PFSK-1 (cell line): ENCODE measurements around the gene NOL4L.

ENCODE experiments used
- FOXP2 ChIP-seq: optimal IDR thresholded peaks from 2 replicates; pipeline ENCODE3; 2011; ENCODE audit warnings: borderline replicate concordance, control low read depth, inconsistent platforms; ENCODE audit not compliant: insufficient read depth; ENCODE audit errors: extremely low read length, extremely low read depth
- POLR2AphosphoS5 ChIP-seq: IDR thresholded peaks from 2 replicates; pipeline ENCODE4 v1.6.1; 2012; ENCODE audit warnings: low read depth, mild to moderate bottlenecking, control low read depth, low read length, moderate library complexity
- SIN3A ChIP-seq: IDR thresholded peaks from 2 replicates; pipeline ENCODE4 v1.6.1; 2012; ENCODE audit warnings: mild to moderate bottlenecking, low read length, moderate library complexity, borderline replicate concordance; ENCODE audit not compliant: insufficient read depth
- TAF1 ChIP-seq: IDR thresholded peaks from 2 replicates; pipeline ENCODE4 v1.6.1; 2012; ENCODE audit warnings: low read length, control low read depth, borderline replicate concordance; ENCODE audit not compliant: insufficient read depth
- TF ChIP-seq, protein P1 (sequence below), 2 experiments: IDR thresholded peaks; 2 replicates each; pipeline versions ENCODE4 v1.6.1 to v1.8.0; 2011 to 2012; ENCODE audit warnings: low read depth in 2 of 2, low read length in 2 of 2, control low read depth in 1 of 2, inconsistent platforms in 1 of 2, mild to moderate bottlenecking in 1 of 2, moderate library complexity in 1 of 2; ENCODE audit not compliant: insufficient read depth in 1 of 2

The NOL4L gene

DNA sequence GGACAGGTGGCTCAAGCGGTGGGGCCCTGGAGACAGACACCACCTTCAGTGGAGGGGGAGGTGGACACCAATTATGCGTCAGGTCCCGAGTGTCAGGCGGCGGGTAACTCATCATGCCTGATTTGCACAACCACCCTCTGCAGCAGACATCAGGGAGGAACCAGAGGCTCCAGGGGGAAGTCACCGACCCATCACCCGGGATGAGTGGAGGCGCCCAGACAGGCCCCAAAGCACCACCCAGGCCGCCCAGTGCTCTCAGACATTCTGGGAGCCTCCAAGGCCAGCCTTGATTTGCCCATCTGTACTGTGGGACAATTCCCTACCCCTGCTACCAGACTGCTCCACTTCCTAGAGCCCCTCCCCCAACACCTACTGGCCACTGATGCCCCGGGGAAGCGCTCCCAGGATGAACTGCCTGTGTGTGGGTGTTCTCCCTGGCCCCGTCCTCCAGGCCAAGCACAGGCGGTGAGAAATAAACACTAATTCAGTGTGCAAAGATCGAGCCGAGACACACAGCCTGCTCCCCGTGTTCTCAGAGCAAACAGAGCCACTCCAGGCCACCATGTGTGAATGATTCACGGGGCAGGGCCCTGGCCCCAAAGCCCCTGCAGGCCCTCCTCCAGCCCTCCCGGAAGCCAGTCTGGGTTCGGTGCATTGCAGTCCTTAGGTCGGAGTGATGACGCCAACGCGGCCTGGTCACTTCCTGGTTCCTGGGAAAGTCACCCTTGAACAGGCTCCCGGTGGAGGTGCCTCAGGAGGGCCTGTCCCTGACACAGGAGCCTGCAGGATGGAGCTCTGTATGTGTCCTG is 119.8 kb downstream of the NOL4L start:
- TF ChIP-seq SIN3A = 0 out of 2 replicates have a peak, but pooled peaks have one; percentile 42
- peak; percentile 60; the same call in 1 of the 2 replicates for TF ChIP-seq TAF1
- TF ChIP-seq POLR2AphosphoS5 = peak; percentile 52; the same call in 1 of the 2 replicates
- no peak for TF ChIP-seq FOXP2
- TF ChIP-seq, protein P1, sequence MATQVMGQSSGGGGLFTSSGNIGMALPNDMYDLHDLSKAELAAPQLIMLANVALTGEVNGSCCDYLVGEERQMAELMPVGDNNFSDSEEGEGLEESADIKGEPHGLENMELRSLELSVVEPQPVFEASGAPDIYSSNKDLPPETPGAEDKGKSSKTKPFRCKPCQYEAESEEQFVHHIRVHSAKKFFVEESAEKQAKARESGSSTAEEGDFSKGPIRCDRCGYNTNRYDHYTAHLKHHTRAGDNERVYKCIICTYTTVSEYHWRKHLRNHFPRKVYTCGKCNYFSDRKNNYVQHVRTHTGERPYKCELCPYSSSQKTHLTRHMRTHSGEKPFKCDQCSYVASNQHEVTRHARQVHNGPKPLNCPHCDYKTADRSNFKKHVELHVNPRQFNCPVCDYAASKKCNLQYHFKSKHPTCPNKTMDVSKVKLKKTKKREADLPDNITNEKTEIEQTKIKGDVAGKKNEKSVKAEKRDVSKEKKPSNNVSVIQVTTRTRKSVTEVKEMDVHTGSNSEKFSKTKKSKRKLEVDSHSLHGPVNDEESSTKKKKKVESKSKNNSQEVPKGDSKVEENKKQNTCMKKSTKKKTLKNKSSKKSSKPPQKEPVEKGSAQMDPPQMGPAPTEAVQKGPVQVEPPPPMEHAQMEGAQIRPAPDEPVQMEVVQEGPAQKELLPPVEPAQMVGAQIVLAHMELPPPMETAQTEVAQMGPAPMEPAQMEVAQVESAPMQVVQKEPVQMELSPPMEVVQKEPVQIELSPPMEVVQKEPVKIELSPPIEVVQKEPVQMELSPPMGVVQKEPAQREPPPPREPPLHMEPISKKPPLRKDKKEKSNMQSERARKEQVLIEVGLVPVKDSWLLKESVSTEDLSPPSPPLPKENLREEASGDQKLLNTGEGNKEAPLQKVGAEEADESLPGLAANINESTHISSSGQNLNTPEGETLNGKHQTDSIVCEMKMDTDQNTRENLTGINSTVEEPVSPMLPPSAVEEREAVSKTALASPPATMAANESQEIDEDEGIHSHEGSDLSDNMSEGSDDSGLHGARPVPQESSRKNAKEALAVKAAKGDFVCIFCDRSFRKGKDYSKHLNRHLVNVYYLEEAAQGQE (IDR thresholded peaks at IDR 0.05; ENCODE audit: insufficient read depth in 1 of 2, low read depth in 2 of 2, low read length in 2 of 2) = peak in 1 of 2 experiments; percentile 16; a peak in 1 of 4 replicates

DNA sequence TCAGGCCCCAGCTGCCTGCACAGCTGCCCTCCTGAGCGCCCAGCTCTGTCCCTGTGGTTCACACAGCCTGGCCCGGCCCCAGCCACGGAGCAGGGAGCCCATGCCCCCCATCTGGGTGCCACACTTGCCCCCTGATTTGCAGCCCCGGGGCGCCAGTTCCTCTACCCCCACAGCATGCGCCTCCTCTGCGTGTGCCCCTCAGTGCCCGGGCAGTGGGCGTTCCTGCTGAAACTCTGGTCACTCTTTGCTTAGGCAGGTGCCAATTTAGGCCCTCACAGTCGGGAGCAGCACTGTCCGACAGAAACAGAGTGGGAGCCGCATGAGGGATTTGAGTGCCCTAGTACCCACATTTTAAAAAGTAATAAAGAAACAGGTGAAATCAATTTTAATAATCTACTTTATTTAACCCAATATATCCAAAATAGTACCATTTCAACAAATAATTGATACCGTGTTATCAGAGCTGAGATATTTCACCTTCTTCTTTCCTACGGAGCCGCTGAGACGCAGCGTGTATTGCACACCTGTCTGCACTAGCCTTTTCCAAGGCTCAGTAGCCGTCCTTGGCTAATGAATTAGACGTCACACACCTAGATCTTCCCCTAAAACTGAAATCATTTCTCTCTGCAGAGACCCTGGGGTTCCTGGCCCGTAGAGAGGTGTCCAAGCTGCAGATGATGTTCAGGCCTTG is 120.6 kb downstream of the NOL4L start:
- TF ChIP-seq, protein P1 (IDR thresholded peaks at IDR 0.05; ENCODE audit: insufficient read depth in 1 of 2, low read depth in 2 of 2, low read length in 2 of 2) = no peak
- TF ChIP-seq POLR2AphosphoS5 (no peak), SIN3A (no peak), TAF1 (no peak), FOXP2 (no peak)

DNA sequence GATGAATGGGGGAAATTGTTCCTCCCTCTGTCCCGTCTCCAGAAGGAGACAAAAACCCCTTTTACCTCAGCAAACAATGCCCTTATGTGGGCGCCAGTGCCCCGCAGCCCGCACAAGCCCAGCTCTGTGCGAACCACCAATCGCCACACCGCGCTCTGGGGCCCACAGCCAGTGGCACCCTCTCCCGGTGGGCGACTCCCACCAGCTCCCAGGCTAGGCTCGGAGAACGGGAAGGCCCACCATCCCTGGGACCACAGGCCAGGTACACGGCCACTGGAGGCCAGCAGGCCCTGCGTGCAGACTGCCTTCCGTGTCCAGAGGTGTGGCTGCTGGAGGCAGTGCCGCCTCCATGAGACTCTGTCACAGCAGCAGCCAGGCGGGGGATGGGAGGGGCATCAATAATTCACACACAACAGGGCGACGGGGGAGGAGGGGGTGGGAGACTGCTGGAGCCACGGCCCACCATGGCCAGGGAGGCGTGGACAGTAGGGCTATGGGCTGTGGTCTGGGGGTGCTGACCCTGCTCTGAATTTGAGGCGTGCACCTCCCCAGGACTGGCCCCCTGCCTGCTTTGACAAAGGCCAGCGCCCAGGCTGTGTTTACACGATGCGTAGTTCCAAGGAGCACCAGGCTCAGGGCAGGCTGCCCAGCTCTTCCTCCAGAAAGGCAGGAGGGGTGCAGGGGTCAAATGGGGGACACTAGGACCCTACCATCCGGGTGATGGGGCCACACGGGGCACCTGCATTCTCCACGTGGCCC is 121.3 kb downstream of the NOL4L start:
- TF ChIP-seq POLR2AphosphoS5 (no peak), FOXP2 (no peak), TAF1 (no peak), SIN3A (no peak)
- TF ChIP-seq, protein P1 (IDR thresholded peaks at IDR 0.05; ENCODE audit: insufficient read depth in 1 of 2, low read depth in 2 of 2, low read length in 2 of 2) = no peak

DNA sequence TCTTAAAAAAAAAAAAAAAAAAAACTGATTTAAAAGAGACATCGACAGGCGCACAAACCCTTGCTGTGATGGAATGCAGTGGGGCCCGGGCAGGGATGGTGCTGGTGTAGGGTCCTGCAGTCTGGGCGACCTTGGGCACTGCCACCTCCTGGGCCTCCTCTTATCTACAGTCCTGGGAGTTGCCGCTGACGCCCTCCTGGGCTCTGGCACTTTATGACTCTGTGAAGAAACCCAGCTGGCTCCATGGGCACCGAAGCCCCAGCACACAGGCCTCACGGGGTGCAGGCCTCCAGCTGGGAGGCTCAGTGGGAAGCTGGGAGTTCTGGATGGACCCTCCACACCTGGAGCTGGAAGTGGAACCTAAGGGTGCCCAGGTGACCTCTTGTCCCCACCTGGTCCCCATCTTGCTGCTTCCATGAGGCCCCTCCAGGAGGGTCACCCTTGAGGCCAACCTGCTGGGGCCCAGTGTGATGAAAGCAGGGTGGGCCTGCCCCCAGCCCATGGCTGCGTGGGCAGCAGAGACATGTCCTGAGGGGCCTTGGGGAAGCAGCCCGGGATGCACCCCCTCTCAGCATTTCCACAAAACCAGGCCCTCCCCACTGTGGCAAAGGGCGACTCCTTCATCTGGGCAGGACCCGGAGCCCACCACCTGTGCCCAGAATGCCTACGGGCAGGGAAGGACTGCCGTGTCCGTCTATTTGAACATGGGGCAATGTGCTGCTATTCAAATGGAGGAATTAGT is 122.1 kb downstream of the NOL4L start:
- TF ChIP-seq TAF1 (no peak), FOXP2 (no peak), SIN3A (no peak), POLR2AphosphoS5 (no peak)
- TF ChIP-seq, protein P1 (IDR thresholded peaks at IDR 0.05; ENCODE audit: insufficient read depth in 1 of 2, low read depth in 2 of 2, low read length in 2 of 2) = no peak
